Stimulated activated naive CD4-positive, alpha-beta T cell (primary cell): ENCODE measurements around the gene GNAO1.

Source experiments
- DNase-seq, 6 experiments: peaks; one replicate each; lab custom pipeline; 2025; lab: John Stamatoyannopoulos, UW

GNAO1 gene

GRCh38 chr16:56198006-56198754 is 6.9 kb downstream of the GNAO1 start:
- DNase-seq, result no peak

GRCh38 chr16:56198755-56199114 is 7.4 kb downstream of the GNAO1 start:
- no peak for DNase-seq

- DNase-seq, result peak in 1 of 6 experiments; percentile 8
Measured at GRCh38 chr16:56199164-56199563, 7.9 kb downstream of the GNAO1 start.

GRCh38 chr16:56201030-56201429 is 9.7 kb downstream of the GNAO1 start:
- no peak for DNase-seq

GRCh38 chr16:56202036-56202435 is 10.7 kb downstream of the GNAO1 start:
- DNase-seq, result peak in 3 of 6 experiments; percentile 19 to 33 (median 33)

GRCh38 chr16:56203052-56203451 is 11.8 kb downstream of the GNAO1 start:
- DNase-seq, result no peak

GRCh38 chr16:56204816-56205215 is 13.5 kb downstream of the GNAO1 start:
- DNase-seq, result no peak

- DNase-seq, result no peak
Measured at GRCh38 chr16:56206951-56207350, 15.7 kb downstream of the GNAO1 start.

GRCh38 chr16:56207421-56207820 is 16.1 kb downstream of the GNAO1 start:
- no peak for DNase-seq

- DNase-seq, result no peak
Measured at GRCh38 chr16:56211435-56211981, 20.2 kb downstream of the GNAO1 start.

GRCh38 chr16:56212144-56212543 is 20.9 kb downstream of the GNAO1 start:
- no peak for DNase-seq

GRCh38 chr16:56221995-56222394 is 30.7 kb downstream of the GNAO1 start:
- no peak for DNase-seq

GRCh38 chr16:56222474-56222997 is 31.2 kb downstream of the GNAO1 start:
- no peak for DNase-seq

- DNase-seq, result no peak
Measured at GRCh38 chr16:56225017-56225742, 33.9 kb downstream of the GNAO1 start.

GRCh38 chr16:56226187-56226586 is 34.9 kb downstream of the GNAO1 start:
- no peak for DNase-seq

GRCh38 chr16:56226845-56227525 is 35.7 kb downstream of the GNAO1 start:
- no peak for DNase-seq

GRCh38 chr16:56227936-56228335 is 36.6 kb downstream of the GNAO1 start:
- no peak for DNase-seq

- no peak for DNase-seq
Measured at GRCh38 chr16:56228476-56228875, 37.2 kb downstream of the GNAO1 start.

- no peak for DNase-seq
Measured at GRCh38 chr16:56233795-56234566, 42.7 kb downstream of the GNAO1 start.

- DNase-seq, result no peak
Measured at GRCh38 chr16:56234737-56235136, 43.4 kb downstream of the GNAO1 start.

GRCh38 chr16:56237451-56237930 is 46.2 kb downstream of the GNAO1 start:
- no peak for DNase-seq
